Measurements from ENCODE around the gene ABCC6.
"Not testable (repeated sequence)": the region's sequence is repeated elsewhere in the genome, so short reads cannot be mapped to it uniquely, and the experiment has no call there.

GRCh38 chr16:16262954-16263555 is 39.8 kb upstream of the ABCC6 start:
- TF ChIP-seq CTCF (IDR thresholded peaks at IDR 0.05; ENCODE audit: insufficient read depth, low read length, poor library complexity, severe bottlenecking); EZH2phosphoT487 (conservative IDR thresholded peaks at IDR 0.05; ENCODE audit: low read length): not testable (repeated sequence)
